AG04449 (cell line): ENCODE data around the gene TNRC18.
"Not testable (repeated sequence)": the region's sequence is repeated elsewhere in the genome, so short reads cannot be mapped to it uniquely, and the experiment has no call there.

Source experiments
- CTCF ChIA-PET: fragments of 350-600 bp; formaldehyde crosslinking; extraction: SDS; loops from one replicate; lab custom pipeline; 2021; ENCODE audit warnings: antibody characterized with exemption; lab: Yijun Ruan, JAX
- POLR2A ChIA-PET: fragments of 400-600, 350-600 bp; formaldehyde crosslinking; extraction: SDS; loops from one replicate; lab custom pipeline; 2020; ENCODE audit warnings: antibody characterized with exemption, inconsistent platforms; lab: Yijun Ruan, JAX
- DNase-seq: peaks from one replicate; pipeline ENCODE4 v3.0.0-alpha.2; 2010; ENCODE audit warnings: low read depth, low spot score
- H3K4me3 ChIP-seq: 2 replicates; pipeline ENCODE4 v1.5.1; 2011; ENCODE audit warnings: low read depth, mild to moderate bottlenecking, control low read depth, low read length
- CTCF ChIP-seq: IDR thresholded peaks from one replicate; pipeline ENCODE4 v1.5.1; 2011; ENCODE audit warnings: mild to moderate bottlenecking, moderate library complexity, low read length, control low read depth, inconsistent platforms; ENCODE audit not compliant: insufficient read depth; ENCODE audit errors: missing control alignments

TNRC18 gene

DNA sequence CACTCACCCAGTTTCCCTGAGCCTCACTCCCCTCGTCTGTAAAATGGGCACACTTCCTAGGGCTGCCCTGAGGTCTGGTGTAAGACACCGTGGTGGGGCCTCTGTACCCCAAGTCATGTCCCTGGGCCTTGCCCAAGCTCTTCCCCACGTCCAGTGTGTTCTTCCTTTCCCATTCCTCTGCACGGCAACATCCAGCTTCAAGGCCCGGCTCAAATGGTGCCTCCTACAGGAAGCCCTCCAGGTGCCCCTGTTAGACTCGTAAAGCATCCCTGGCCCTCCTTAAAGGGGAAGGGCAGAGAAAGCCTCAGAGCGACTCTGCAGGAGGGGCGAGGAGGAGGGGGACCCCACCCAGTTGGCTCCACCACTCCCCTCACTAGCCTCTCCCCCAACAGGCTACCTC, 132.3 kb downstream of the TNRC18 start:
- TF ChIP-seq CTCF = no peak
- H3K4me3 ChIP-seq = no peak overlapping the region
- no peak for DNase-seq
- POLR2A ChIA-PET = no interaction called here
- CTCF ChIA-PET = no interaction called here

- no peak for TF ChIP-seq CTCF
- POLR2A ChIA-PET = no interaction called here
- CTCF ChIA-PET = no interaction called here
- no peak overlapping the region for H3K4me3 ChIP-seq
- DNase-seq = no peak
Observed at GRCh38 chr7:5289355-5289754, 134.3 kb downstream of the TNRC18 start.

- DNase-seq, H3K4me3 ChIP-seq, CTCF ChIA-PET, POLR2A ChIA-PET: not testable (repeated sequence)
Observed at GRCh38 chr7:5288560-5288959, 135.1 kb downstream of the TNRC18 start.

GRCh38 chr7:5287802-5288201, 135.8 kb downstream of the TNRC18 start:
- POLR2A ChIA-PET = no interaction called here
- H3K4me3 ChIP-seq = no peak overlapping the region
- no peak for DNase-seq
- TF ChIP-seq CTCF = no peak
- CTCF ChIA-PET = no interaction called here

DNA sequence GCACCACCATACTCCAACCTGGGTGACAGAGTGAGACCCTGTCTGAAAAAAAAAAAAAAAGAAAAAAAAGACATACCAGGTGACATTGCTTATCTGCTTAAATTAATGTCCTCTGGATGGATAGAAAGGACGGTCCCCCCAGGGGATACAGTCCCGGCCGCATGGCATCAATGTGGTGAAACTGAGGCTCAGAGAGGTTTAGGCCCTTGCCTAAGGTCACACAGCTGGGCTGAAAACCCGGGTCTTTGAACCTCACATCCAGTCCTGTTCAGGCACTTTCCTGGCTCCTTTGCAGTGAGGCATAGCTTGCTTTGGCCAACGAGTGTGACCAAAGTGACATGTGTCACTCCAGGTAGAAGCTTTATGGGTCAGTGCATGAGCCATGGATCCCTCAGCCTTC, 136.3 kb downstream of the TNRC18 start:
- CTCF ChIA-PET, DNase-seq, POLR2A ChIA-PET, H3K4me3 ChIP-seq: not testable (repeated sequence)

GRCh38 chr7:5286933-5287332, 136.7 kb downstream of the TNRC18 start:
- CTCF ChIA-PET = no interaction called here
- POLR2A ChIA-PET = no interaction called here

More at GRCh38 chr7:5286933-5287332, 136.7 kb downstream of the TNRC18 start:
- H3K4me3 ChIP-seq = no peak overlapping the region
- DNase-seq = no peak
- no peak for TF ChIP-seq CTCF
